GM12878 (cell line): ENCODE measurements around the gene METRNL. TPM values are rescaled to one million over a fixed set of nuclear protein-coding genes. Genes with fewer than 3 reads are reported as not detected.

Experiments used
- ATAC-seq: fragments of 200-7000 bp; cut with Tn5 transposase; 3 replicates; pipeline ENCODE4 v1.9.1; 2020; ENCODE audit warnings: mild to moderate bottlenecking, moderate library complexity
- BruUV-seq: library from RNA; stranded (reverse); fragments of 400-500 nt; replicated peaks from 2 replicates; lab custom pipeline; 2021; lab: Mats Ljungman, UMichigan
- CTCF ChIA-PET: fragments of 300-600 bp; sonication (Branson Sonifier 250); formaldehyde crosslinking; extraction: SDS; loops from one replicate; lab custom pipeline; 2021; ENCODE audit warnings: inconsistent platforms; lab: Yijun Ruan, JAX
- POLR2A ChIA-PET: fragments of 350-600 bp; formaldehyde crosslinking; extraction: SDS; loops from one replicate; lab custom pipeline; 2021; ENCODE audit warnings: inconsistent platforms; lab: Charles Lee
- RAD21 ChIA-PET: fragments of 300-600 bp; sonication (Branson Sonifier 250); formaldehyde crosslinking; loops from one replicate; lab custom pipeline; 2023; ENCODE audit warnings: antibody characterized with exemption; ENCODE audit not compliant: unreplicated experiment; lab: Charles Lee
- SMC1A ChIA-PET: fragments of 300-600 bp; sonication (Branson Sonifier 250); formaldehyde crosslinking; loops from one replicate; lab custom pipeline; 2023; ENCODE audit not compliant: unreplicated experiment, uncharacterized antibody; lab: Charles Lee
- DNase-seq: peaks from one replicate; pipeline ENCODE4 v3.0.0-alpha.2; 2011; ENCODE audit warnings: low read depth, low spot score
- FAIRE-seq: peaks from 3 replicates; lab custom pipeline; 2011; peaks lifted over from hg19 to GRCh38; lab: Jason Lieb, UNC
- H2AFZ ChIP-seq: 2 replicates; pipeline ENCODE4 v1.6.0; 2011; ENCODE audit warnings: low read depth, low read length, control low read depth; ENCODE audit not compliant: control insufficient read depth
- H3K27ac ChIP-seq: 2 replicates; pipeline ENCODE4 v1.5.1; 2011; ENCODE audit warnings: control low read depth; ENCODE audit not compliant: control insufficient read depth, insufficient read depth
- H3K27me3 ChIP-seq, 2 experiments: replicated peaks in 1 of 2; 2 replicates each; pipeline versions ENCODE4 v1.6.0 to v1.6.1; 2011; ENCODE audit warnings: low read length in 1 of 2; ENCODE audit not compliant: control insufficient read depth in 2 of 2, insufficient read depth in 2 of 2
- H3K36me3 ChIP-seq, 2 experiments: 2 replicates each; pipeline ENCODE4 v1.5.1; 2011; ENCODE audit warnings: low read length in 1 of 2; ENCODE audit not compliant: control insufficient read depth in 2 of 2, insufficient read depth in 2 of 2
- H3K4me1 ChIP-seq: 2 replicates; pipeline ENCODE4 v1.6.1; 2011; ENCODE audit warnings: mild to moderate bottlenecking, low read length, moderate library complexity, mixed read lengths; ENCODE audit not compliant: control insufficient read depth, insufficient read depth
- H3K4me2 ChIP-seq: 2 replicates; pipeline ENCODE4 v1.6.0; 2011; ENCODE audit warnings: control low read depth; ENCODE audit not compliant: control insufficient read depth, insufficient read depth
- H3K4me3 ChIP-seq: fragments of 200-600 bp; sonication (generic); 2 replicates; pipeline ENCODE4 v1.5.1; 2016
- H3K79me2 ChIP-seq: 2 replicates; pipeline ENCODE4 v1.6.0; 2011; ENCODE audit warnings: low read length; ENCODE audit not compliant: control insufficient read depth, insufficient read depth
- H3K9ac ChIP-seq: 2 replicates; pipeline ENCODE4 v1.8.0; 2011; ENCODE audit warnings: low read length, control low read depth, mixed read lengths; ENCODE audit not compliant: control insufficient read depth, insufficient read depth
- H3K9me3 ChIP-seq: replicated peaks from 3 replicates; pipeline ENCODE4 v1.5.1; 2011; ENCODE audit warnings: mild to moderate bottlenecking, low read length; ENCODE audit not compliant: control insufficient read depth, insufficient read depth
- H4K20me1 ChIP-seq: 2 replicates; pipeline ENCODE4 v1.6.0; 2011; ENCODE audit not compliant: control insufficient read depth, insufficient read depth
- BACH1 ChIP-seq: fragments of 450-650 bp; IDR thresholded peaks from 2 replicates; pipeline ENCODE4 v1.6.1; 2017; ENCODE audit warnings: mild to moderate bottlenecking, borderline replicate concordance
- CBFB ChIP-seq: IDR thresholded peaks from 2 replicates; pipeline ENCODE4 v1.6.1; 2016; ENCODE audit warnings: antibody characterized with exemption, low read depth
- MXI1 ChIP-seq: fragments of 150-350 bp; IDR thresholded peaks from 2 replicates; pipeline ENCODE4 v1.6.1; 2011; ENCODE audit warnings: low read depth, mild to moderate bottlenecking, inconsistent platforms, low read length, improper control_type of control experiment
- NR2C2 ChIP-seq: IDR thresholded peaks from 2 replicates; pipeline ENCODE4 v1.6.1; 2011; ENCODE audit warnings: borderline replicate concordance, low read depth; ENCODE audit not compliant: control insufficient read depth, insufficient read length
- RAD51 ChIP-seq: fragments of 450-650 bp; IDR thresholded peaks from 2 replicates; pipeline ENCODE4 v1.6.1; 2016; ENCODE audit warnings: moderate library complexity, mild to moderate bottlenecking, inconsistent platforms
- SREBF2 ChIP-seq: IDR thresholded peaks from 2 replicates; pipeline ENCODE4 v1.6.1; 2012; ENCODE audit warnings: mild to moderate bottlenecking, low read length
- SUPT20H ChIP-seq: IDR thresholded peaks from 2 replicates; pipeline ENCODE4 v1.6.1; 2011; ENCODE audit warnings: low read depth, mild to moderate bottlenecking, low read length, moderate library complexity, borderline replicate concordance; ENCODE audit not compliant: control insufficient read depth
- SUZ12 ChIP-seq: fragments of 200-600 bp; sonication (generic); IDR thresholded peaks from one replicate; pipeline ENCODE4 v1.6.1; 2018; ENCODE audit warnings: antibody characterized with exemption, mild to moderate bottlenecking; ENCODE audit not compliant: unreplicated experiment
- ZBED1 ChIP-seq: IDR thresholded peaks from 2 replicates; pipeline ENCODE4 v1.6.1; 2016; ENCODE audit warnings: borderline replicate concordance
- WGBS: methylation state at CpG from one replicate; pipeline ENCODE4 v1.1.6; 2016; ENCODE audit warnings: low lambda C conversion rate; ENCODE audit not compliant: insufficient replicate concordance, insufficient coverage; ENCODE audit errors: missing lambda C conversion rate; 5-methylcytosine and 5-hydroxymethylcytosine counted together
- in situ Hi-C: fragments of 300-500 bp; cut with MboI; formaldehyde crosslinking; loops from 9 replicates; pipeline ENCODE4 v1.14.3; 2018; ENCODE audit warnings: mixed read lengths
- intact Hi-C: fragments of 100-400 bp; cut with micrococcal nuclease; formaldehyde crosslinking; loops from one replicate; pipeline ENCODE4 v1.14.2; 2022; ENCODE audit not compliant: unreplicated experiment
- polyA plus RNA-seq, 11 experiments: library from polyadenylated mRNA; depleted of rRNA in 4 of 11; unstranded in 6 of 11; stranded (reverse) in 5 of 11; fragments of >200 nt; fragmentation: Nextera tagmentation in 4 of 11; fragmentation: Illumina TruSeq in 1 of 11; extraction: Ambion mirVana in 4 of 11; extraction: Trizol in 1 of 11; gene quantifications; 1 replicate in 1 of 11; 2 replicates in 10 of 11; pipeline versions ENCODE4 v1.2.1 to v1.2.3, GENCODE V29; 2011 to 2016; ENCODE audit warnings: inconsistent platforms in 2 of 11, missing spikeins in 2 of 11, low read depth in 1 of 11
- total RNA-seq, 4 experiments: library from RNA; depleted of rRNA in 3 of 4; stranded (reverse); fragments of >200 nt in 3 of 4; fragmentation: Illumina TruSeq in 1 of 4; extraction: Trizol in 1 of 4; gene quantifications; 2 replicates each; pipeline versions ENCODE4 v1.2.1 to v1.2.3, GENCODE V29; 2013 to 2021

Gene METRNL
- total and polyA plus RNA-seq, 10 of the 15 experiments (the other 5 are each of a cell fraction or from before 2014, with no cell fraction given): 0.05 to 3.7 (median 0.48) TPM; not detected in 2

DNA sequence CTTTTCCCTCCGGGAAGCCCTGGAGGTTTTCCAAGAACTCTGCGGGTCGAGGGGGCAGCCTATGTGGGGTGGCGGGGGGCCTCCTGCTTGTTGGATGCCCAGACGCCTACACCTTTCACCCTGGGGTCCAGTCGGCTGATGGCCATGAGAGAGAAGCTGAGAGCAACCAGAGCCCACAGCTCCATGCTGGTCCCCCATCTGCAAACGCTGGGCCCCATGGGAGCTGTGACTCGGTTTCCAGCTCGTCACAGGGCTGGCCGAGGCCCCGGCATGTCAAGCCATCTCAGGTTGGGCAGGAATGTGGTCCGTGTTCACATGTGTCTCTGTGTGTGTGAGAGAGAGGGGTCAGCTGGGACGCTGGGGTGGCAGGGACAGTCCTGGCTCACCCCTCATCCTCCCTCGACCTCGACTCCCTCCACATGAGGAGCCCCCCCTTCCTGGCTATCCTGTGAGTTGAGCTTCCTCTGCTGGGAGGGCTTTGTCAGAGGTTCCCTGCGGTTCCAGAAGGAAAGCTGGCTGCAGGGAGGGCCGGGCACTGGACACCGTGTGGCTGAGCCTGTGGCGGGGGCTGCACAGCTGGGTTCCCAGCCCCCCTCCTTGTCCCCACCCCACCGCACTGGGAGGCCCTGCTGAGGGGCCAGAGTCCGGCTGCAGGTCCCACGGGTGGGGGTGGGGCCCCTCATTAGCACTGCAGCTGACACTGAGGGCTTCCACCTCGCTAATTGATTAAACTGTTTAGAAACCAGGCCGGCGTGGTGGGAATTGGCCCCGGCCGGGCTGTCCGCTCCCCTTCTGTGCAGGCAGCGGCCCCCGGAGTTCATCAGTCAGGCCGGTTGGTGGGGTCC, 19.1 kb downstream of the METRNL start:
- CTCF ChIA-PET: no interaction called here
- no peaks in the 10 kb centered on the region; the same call in 1 of the 2 replicates for H4K20me1 ChIP-seq
- in situ Hi-C loops: no loop called here

DNA sequence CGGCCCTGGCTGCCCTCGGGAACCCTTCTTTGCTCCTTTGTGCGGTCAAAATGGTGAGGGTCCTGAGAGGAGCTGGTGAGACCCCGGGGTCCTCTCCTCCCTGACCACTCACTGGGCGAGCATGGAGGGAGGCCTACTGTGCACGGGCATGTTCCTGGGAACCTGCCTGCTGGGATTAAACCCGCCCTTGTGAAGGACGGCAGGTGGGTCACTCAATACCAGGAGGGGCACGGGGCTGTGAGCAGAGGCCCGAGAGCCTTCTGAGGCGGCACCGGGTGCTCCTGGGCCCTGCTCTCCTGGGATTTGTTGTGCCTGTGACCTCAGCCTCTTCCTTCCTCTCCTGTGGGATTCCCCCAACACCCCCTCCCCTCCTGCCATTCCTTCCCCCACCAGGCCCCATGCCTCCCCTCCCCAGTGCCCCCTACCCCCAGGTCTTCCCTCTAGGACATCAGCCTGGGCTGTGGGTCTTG, 19.7 kb downstream of the METRNL start:
- Histone ChIP-seq H3K27me3 (peaks cover 3 to 5% of the 10 kb centered on the region in 2 experiments; a peak in 3 of 4 replicates), H3K4me2 (no peak overlapping the region), H3K36me3 (no peaks in the 10 kb centered on the region), H2AFZ (no peak overlapping the region), H4K20me1 (no peaks in the 10 kb centered on the region; the same call in 1 of the 2 replicates), H3K27ac (no peak overlapping the region), H3K4me1 (no peaks in the 10 kb centered on the region; the same call in 1 of the 2 replicates), H3K9ac (no peak overlapping the region), H3K9me3 (no peaks in the 10 kb centered on the region), H3K79me2 (no peaks in the 10 kb centered on the region), H3K4me3 (no peak overlapping the region)
- CTCF ChIA-PET: no interaction called here
- BruUV-seq: no TSS peak
- POLR2A ChIA-PET: no interaction called here
- in situ Hi-C loops (no loop called here), intact Hi-C loops (no loop called here)
- ATAC-seq (no peak), DNase-seq (no peak), FAIRE-seq (no peak)
- WGBS: 22% methylated on average over 12 of the region's 12 CpGs
- SMC1A ChIA-PET: no interaction called here
- TF ChIP-seq RAD51 (no peak), ZBED1 (no peak), SREBF2 (no peak)
- RAD21 ChIA-PET: no interaction called here

More for the DNA sequence above, 19.1 kb downstream of the METRNL start:
- H3K9ac ChIP-seq: no peak overlapping the region
- H2AFZ ChIP-seq: no peak overlapping the region
- no TSS peak for BruUV-seq
- ChIA-PET POLR2A (no interaction called here), SMC1A (no interaction called here), RAD21 (no interaction called here)
- H3K4me3 ChIP-seq: no peak overlapping the region
- FAIRE-seq: no peak
- H3K27me3 ChIP-seq: peaks cover 3 to 5% of the 10 kb centered on the region in 2 experiments; a peak in 3 of 4 replicates
- H3K36me3 ChIP-seq: no peaks in the 10 kb centered on the region
- 15% methylated on average over 27 of the region's 31 CpGs for WGBS
- H3K4me1 ChIP-seq: no peaks in the 10 kb centered on the region; the same call in 1 of the 2 replicates
- H3K27ac ChIP-seq: no peak overlapping the region
- intact Hi-C loops: no loop called here
- H3K79me2 ChIP-seq: no peaks in the 10 kb centered on the region
- no peaks in the 10 kb centered on the region for H3K9me3 ChIP-seq
- no peak for DNase-seq
- H3K4me2 ChIP-seq: no peak overlapping the region
- ATAC-seq: no peak
- TF ChIP-seq CBFB (no peak), SUZ12 (no peak), BACH1 (no peak), NR2C2 (no peak), MXI1 (no peak), SUPT20H (no peak)
